ENCODE results near the gene CASZ1. TPM values are rescaled to one million over a fixed set of nuclear protein-coding genes. Genes with fewer than 3 reads are reported as not detected.

The CASZ1 gene
- polyA plus RNA-seq, 3 donors = 0.30 to 3.7 (median 0.50) TPM

DNA sequence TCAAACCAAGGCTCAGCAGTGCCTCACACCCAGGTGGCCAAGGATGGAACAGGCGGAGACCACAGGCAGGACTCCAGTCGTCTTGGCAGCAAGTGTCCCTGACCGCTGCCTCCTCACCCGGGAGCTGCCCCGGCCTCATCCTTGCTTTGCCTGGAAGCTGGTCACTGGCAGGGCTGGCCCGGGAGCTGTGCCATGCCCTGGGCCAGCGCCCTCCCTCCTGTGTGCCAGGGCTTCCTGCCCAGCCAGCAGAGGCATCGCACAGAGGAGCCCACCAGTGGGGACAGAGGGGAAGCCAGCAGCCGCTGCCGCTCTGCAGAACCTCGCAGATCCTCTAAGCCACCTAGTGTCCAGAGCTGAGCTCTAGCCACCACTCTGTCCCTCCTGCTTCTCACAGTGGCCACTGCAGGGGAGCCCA lies 7.8 kb downstream of the CASZ1 start:
- no peak overlapping the region for H3K4me3 ChIP-seq (replicated peaks in 1 of 3; ENCODE audit: low read depth in 2 of 3, low read length in 3 of 3)
- H3K36me3 ChIP-seq (replicated peaks in 1 of 2; ENCODE audit: control insufficient read depth in 1 of 2, insufficient read depth in 2 of 2, low read length in 2 of 2) = no peaks in the 10 kb centered on the region
- Mint-ChIP-seq H3K27me3 (ENCODE audit: low read depth in 3 of 3) (peaks cover 16 to 25% (median 18%) of the 10 kb centered on the region in 3 donors), H3K4me1 (peaks cover 4% of the 10 kb centered on the region), H3K27ac (no peak overlapping the region), H3K9me3 (peaks cover 0 to 2% (median 0%) of the 10 kb centered on the region in 7 donors), H3K36me3 (no peaks in the 10 kb centered on the region), H3K4me3 (no peak overlapping the region)
- intact Hi-C loops (cut with micrococcal nuclease) = no loop called here
- H4K20me1 ChIP-seq (ENCODE audit: insufficient read depth, low read length) = no peaks in the 10 kb centered on the region
- H3K9ac ChIP-seq (ENCODE audit: insufficient read depth, low read length, poor library complexity, severe bottlenecking) = no peak overlapping the region
- H3K9me3 ChIP-seq (replicated peaks in 1 of 2; ENCODE audit: control insufficient read depth in 1 of 2, insufficient read depth in 1 of 2, low read length in 2 of 2) = no peaks in the 10 kb centered on the region
- H3K4me1 ChIP-seq (ENCODE audit: control insufficient read depth in 1 of 2, insufficient read depth in 2 of 2, low read length in 2 of 2) = no peaks in the 10 kb centered on the region
- 46% methylated on average over 11 of the region's 11 CpGs for WGBS (ENCODE audit: insufficient coverage)
- no peak for DNase-seq
- H3K27ac ChIP-seq (ENCODE audit: low read depth in 1 of 2, low read length in 2 of 2) = no peak overlapping the region
- TF ChIP-seq, protein P1, sequence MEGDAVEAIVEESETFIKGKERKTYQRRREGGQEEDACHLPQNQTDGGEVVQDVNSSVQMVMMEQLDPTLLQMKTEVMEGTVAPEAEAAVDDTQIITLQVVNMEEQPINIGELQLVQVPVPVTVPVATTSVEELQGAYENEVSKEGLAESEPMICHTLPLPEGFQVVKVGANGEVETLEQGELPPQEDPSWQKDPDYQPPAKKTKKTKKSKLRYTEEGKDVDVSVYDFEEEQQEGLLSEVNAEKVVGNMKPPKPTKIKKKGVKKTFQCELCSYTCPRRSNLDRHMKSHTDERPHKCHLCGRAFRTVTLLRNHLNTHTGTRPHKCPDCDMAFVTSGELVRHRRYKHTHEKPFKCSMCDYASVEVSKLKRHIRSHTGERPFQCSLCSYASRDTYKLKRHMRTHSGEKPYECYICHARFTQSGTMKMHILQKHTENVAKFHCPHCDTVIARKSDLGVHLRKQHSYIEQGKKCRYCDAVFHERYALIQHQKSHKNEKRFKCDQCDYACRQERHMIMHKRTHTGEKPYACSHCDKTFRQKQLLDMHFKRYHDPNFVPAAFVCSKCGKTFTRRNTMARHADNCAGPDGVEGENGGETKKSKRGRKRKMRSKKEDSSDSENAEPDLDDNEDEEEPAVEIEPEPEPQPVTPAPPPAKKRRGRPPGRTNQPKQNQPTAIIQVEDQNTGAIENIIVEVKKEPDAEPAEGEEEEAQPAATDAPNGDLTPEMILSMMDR (IDR thresholded peaks at IDR 0.05) = no peak
- H3K27me3 ChIP-seq (ENCODE audit: control insufficient read depth in 2 of 2, insufficient read depth in 2 of 2, low read length in 2 of 2) = peaks cover 20 to 43% of the 10 kb centered on the region in 2 donors
- H3K4me2 ChIP-seq (replicated peaks; ENCODE audit: extremely low read depth, low read length, poor library complexity, severe bottlenecking) = no peak overlapping the region
- H2AFZ ChIP-seq (ENCODE audit: insufficient read depth, low read depth, low read length, poor library complexity, severe bottlenecking) = no peak overlapping the region
- H3K79me2 ChIP-seq (ENCODE audit: insufficient read depth, low read length) = no peaks in the 10 kb centered on the region

DNA sequence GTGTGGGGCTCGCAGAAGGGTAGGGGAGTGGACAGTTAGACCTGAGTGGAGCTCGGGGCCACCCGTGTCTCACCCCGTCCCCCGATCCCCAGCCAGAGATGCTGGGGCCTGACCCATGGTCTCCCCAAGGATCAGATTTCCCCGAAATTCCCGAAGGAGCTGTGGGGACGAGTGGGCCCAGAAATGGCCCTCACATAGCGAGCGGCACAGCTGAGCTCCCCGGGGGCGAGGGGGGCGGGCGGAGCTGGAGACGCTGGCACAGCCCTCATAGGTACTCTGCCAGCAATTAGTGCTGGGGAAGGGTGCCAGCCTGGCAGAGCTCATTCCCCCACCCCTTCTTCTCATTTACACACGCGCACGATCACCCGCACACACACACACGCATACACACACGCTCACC lies 9.2 kb downstream of the CASZ1 start:
- H3K9me3 Mint-ChIP-seq = no peaks in the 10 kb centered on the region
- H3K4me1 ChIP-seq (ENCODE audit: control insufficient read depth in 1 of 2, insufficient read depth in 2 of 2, low read length in 2 of 2) = no peaks in the 10 kb centered on the region
- TF ChIP-seq, protein P1 (IDR thresholded peaks at IDR 0.05) = no peak
- no peak overlapping the region for H3K27ac Mint-ChIP-seq
- H3K79me2 ChIP-seq (ENCODE audit: insufficient read depth, low read length) = no peaks in the 10 kb centered on the region
- H3K27ac ChIP-seq (ENCODE audit: low read depth in 1 of 2, low read length in 2 of 2) = no peak overlapping the region
- H3K4me2 ChIP-seq (replicated peaks; ENCODE audit: extremely low read depth, low read length, poor library complexity, severe bottlenecking) = no peak overlapping the region
- H4K20me1 ChIP-seq (ENCODE audit: insufficient read depth, low read length) = no peaks in the 10 kb centered on the region
- H3K9me3 ChIP-seq (replicated peaks in 1 of 2; ENCODE audit: control insufficient read depth in 1 of 2, insufficient read depth in 1 of 2, low read length in 2 of 2) = no peaks in the 10 kb centered on the region
- H3K4me3 ChIP-seq (replicated peaks in 1 of 3; ENCODE audit: low read depth in 2 of 3, low read length in 3 of 3) = no peak overlapping the region
- H3K36me3 Mint-ChIP-seq = no peaks in the 10 kb centered on the region
- H3K9ac ChIP-seq (ENCODE audit: insufficient read depth, low read length, poor library complexity, severe bottlenecking) = no peak overlapping the region
- DNase-seq = no peak
- no peaks in the 10 kb centered on the region for H3K4me1 Mint-ChIP-seq
- H3K27me3 ChIP-seq (ENCODE audit: control insufficient read depth in 2 of 2, insufficient read depth in 2 of 2, low read length in 2 of 2) = peaks cover 10 to 32% of the 10 kb centered on the region in 2 donors
- H3K27me3 Mint-ChIP-seq (ENCODE audit: low read depth in 3 of 3) = peaks cover 7 to 13% (median 12%) of the 10 kb centered on the region in 3 donors
- no peak overlapping the region for H3K4me3 Mint-ChIP-seq
- WGBS (ENCODE audit: insufficient coverage) = 93% methylated on average over 11 of the region's 21 CpGs
- H3K36me3 ChIP-seq (replicated peaks in 1 of 2; ENCODE audit: control insufficient read depth in 1 of 2, insufficient read depth in 2 of 2, low read length in 2 of 2) = no peaks in the 10 kb centered on the region
- H2AFZ ChIP-seq (ENCODE audit: insufficient read depth, low read depth, low read length, poor library complexity, severe bottlenecking) = no peak overlapping the region
- intact Hi-C loops (cut with micrococcal nuclease) = no loop called here

All from CD14-positive monocyte (primary cell).